ENCODE data around the gene ATP2B2. TPM values are rescaled to one million over a fixed set of nuclear protein-coding genes. Genes with fewer than 3 reads are reported as not detected.

The ATP2B2 gene
- total RNA-seq, 1 donor from 2014 or later: not detected

GRCh38 chr3:10434144-10434937 is 71.0 kb downstream of the ATP2B2 start:
- intact Hi-C loops (cut with micrococcal nuclease): no loop called here

GRCh38 chr3:10432931-10433330 is 72.5 kb downstream of the ATP2B2 start:
- intact Hi-C loops (cut with micrococcal nuclease): no loop called here

- intact Hi-C loops (cut with micrococcal nuclease): no loop called here
These were observed 73.1 kb downstream of the ATP2B2 start for GRCh38 chr3:10432156-10432845.

- intact Hi-C loops (cut with micrococcal nuclease): no loop called here
These were observed 74.6 kb downstream of the ATP2B2 start for GRCh38 chr3:10430805-10431204.

DNA sequence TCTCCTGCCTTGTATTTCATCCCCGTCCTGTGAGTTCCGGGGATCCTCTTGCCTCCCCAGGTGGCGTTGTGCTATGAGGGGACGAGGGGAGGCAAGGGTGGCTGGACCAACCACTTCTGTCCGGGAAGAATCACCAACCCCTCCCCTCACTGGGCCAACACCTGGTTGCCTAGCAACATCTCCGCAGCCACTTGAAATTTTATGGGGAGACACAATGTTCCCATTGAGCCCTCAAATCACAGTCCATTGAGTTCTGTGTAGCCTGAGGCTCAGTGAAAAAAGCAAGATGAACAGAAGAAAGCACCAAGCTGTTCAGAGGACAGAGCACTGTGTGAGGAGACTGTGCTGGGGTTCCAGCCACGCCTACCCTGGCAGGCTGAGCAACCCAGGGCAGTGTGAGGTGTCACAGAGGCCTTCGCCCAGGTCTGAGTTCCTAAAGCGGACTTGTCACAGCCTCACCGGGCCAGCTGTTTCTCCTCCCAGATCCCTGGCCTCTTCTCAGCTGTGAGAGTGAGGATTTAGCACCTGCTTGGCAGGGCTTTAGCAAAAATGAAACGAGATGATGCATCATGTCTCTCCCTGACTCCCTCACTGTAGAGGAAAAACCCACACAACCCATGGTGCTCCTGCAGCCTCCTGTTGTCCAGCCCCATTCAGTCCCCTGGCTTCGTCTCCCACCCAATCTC is 76.8 kb downstream of the ATP2B2 start:
- intact Hi-C loops (cut with micrococcal nuclease): no loop called here

- intact Hi-C loops (cut with micrococcal nuclease): no loop called here
These were observed 78.8 kb downstream of the ATP2B2 start for GRCh38 chr3:10426346-10427220.

DNA sequence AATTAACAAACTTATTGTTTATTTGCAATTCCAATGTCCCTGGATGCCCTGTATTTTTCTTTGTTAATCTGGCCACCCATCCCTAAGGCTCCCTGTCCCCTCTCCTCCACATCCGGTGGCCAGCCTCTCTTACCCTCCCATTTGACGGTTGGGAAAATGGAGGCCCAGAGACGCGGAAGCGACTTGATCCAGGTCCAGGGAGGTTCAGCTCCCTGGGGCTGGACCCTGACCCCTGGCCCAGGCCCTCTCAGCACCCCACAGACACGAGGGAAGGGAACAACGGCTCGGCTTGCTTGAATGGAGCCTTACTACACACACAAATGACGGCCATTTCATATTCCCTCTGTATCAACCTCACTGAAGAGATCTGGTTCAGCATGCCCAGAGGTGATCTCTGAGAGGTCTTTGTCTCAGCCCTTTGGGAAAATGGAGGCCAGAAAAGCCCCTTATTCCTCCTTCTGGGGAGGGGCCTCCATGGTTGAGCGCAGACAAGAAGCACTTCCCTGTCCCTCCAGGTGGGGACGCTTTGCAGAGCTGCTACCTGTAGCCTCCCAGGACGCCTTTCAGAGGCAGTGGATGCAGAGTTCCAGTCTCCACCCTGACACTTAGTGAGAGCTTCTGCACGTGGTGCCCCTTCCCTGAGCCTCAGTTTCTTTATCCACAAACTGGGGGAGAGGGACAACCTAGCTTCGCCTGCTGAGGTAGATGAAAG is 82.1 kb downstream of the ATP2B2 start:
- intact Hi-C loops (cut with micrococcal nuclease): no loop called here

- intact Hi-C loops (cut with micrococcal nuclease): no loop called here
These were observed 83.4 kb downstream of the ATP2B2 start for GRCh38 chr3:10421996-10422395.

GRCh38 chr3:10420745-10421475 is 84.5 kb downstream of the ATP2B2 start:
- intact Hi-C loops (cut with micrococcal nuclease): no loop called here

DNA sequence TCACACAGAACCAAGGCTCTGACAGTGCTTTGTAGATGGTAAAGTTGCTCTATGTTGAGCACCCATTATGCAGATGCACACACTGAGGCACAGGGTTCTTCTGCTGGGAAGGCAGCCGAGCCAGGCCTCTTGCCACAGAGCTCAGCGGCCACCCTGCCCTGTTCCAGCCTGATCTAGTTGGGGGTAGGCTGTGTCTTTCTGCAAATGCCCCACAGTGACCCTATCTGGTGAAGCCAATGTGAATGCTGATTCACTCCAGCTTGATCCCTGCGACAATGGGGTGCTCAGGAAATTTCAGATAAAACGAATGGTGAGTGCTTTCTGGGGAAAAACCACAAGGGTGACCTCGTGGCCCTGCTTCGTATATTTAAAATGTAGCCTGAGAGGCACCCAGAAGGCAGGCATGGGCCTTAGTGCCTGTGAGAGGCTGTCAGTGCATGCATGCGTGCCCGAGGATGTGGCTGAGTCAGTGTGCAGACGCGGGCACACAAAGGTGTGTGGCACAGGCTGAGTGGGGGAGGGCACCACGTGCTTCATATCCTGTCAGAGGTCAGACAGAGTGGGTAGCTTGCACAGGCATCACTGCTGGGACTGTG is 85.7 kb downstream of the ATP2B2 start:
- intact Hi-C loops (cut with micrococcal nuclease): no loop called here

DNA sequence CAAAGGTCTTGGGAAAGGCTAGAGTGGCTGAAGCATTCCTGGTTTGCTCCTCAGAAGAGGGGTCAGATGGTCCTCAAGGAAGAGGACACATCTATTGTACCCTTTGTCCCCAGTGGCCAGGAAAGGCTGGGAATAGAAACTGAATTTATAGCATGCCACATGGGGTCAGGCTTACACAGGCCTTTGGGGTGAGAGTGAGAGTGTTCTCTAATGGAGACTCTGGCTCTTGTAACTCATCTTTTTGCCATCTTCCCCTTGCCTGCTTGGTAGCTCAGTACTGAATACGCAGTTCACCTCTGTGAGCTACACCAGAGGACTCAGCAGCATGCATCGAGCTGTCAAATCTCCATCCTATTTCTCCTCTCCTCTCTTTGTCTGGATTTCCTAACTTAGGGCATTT is 87.5 kb downstream of the ATP2B2 start:
- intact Hi-C loops (cut with micrococcal nuclease): no loop called here

DNA sequence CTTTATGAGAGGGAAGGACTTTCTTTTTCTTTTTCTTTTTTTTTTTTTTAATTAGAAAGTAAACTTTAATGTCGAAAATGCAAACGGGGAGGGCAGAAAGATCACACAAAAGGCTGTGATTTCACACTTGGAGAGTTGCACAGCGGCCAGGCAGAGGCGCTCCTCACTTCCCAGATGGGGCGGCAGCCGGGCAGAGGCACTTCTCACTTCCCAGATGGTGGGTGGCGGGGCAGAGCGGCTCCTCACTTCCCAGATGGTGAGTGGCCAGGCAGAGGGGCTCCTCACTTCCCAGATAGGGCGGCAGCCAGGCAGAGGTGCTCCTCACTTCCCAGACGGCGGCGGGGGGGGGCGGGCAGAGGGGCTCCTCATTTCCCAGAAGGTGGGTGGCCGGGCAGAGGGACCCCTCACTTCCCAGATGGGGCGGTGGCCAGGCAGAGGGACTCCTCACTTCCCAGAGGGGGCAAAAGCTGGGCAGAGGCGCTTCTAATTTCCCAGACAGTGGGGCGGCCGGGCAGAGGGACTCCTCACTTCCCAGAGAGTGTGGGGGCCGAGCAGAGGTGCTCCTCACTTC is 88.6 kb downstream of the ATP2B2 start:
- intact Hi-C loops (cut with micrococcal nuclease): no loop called here

DNA sequence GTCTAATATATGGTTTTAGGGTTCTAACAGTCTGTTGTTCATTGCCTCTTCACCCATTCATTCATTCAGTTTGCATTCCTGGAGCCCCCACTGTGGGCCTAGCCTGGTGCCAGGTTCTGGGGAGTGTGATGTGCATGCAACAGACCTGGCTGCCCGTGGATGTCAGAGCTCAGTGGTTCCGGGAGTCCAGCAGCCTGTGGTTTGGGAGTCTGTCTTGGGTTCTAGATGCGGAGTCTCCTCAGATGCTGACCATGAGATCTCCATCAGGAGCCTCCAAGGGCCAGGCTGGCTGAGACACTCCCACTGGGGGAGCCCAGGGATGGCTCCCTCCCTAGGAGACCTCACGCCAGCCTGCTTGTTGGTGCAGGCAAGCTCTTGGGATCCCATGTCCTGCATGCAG is 92.3 kb downstream of the ATP2B2 start:
- intact Hi-C loops (cut with micrococcal nuclease): no loop called here

GRCh38 chr3:10411598-10412332 is 93.6 kb downstream of the ATP2B2 start:
- intact Hi-C loops (cut with micrococcal nuclease): no loop called here

GRCh38 chr3:10410383-10411002 is 94.9 kb downstream of the ATP2B2 start:
- intact Hi-C loops (cut with micrococcal nuclease): no loop called here

- intact Hi-C loops (cut with micrococcal nuclease): no loop called here
These were observed 96.7 kb downstream of the ATP2B2 start for GRCh38 chr3:10408680-10409079.

GRCh38 chr3:10407361-10407760 is 98.0 kb downstream of the ATP2B2 start:
- intact Hi-C loops (cut with micrococcal nuclease): no loop called here

GRCh38 chr3:10406414-10406813 is 99.0 kb downstream of the ATP2B2 start:
- intact Hi-C loops (cut with micrococcal nuclease): no loop called here

Measured in T-helper 2 cell treated with Interferon-gamma antibody and Interleukin-4, amounts not matched to agents 100 ng/mL and 5 ng/mL, for 36 hours (primary cell).